HG03159 (cell line): ENCODE results near the gene PLVAP.
A peak's percentile ranks its signal among the peaks of the same experiment; 100 is the strongest.

ENCODE experiments used
- ATAC-seq: cut with Tn5 transposase; IDR thresholded peaks from one replicate; pipeline ENCODE4 v1.9.1; 2021; ENCODE audit warnings: mild to moderate bottlenecking, moderate library complexity; ENCODE audit not compliant: unreplicated experiment

The PLVAP gene

DNA sequence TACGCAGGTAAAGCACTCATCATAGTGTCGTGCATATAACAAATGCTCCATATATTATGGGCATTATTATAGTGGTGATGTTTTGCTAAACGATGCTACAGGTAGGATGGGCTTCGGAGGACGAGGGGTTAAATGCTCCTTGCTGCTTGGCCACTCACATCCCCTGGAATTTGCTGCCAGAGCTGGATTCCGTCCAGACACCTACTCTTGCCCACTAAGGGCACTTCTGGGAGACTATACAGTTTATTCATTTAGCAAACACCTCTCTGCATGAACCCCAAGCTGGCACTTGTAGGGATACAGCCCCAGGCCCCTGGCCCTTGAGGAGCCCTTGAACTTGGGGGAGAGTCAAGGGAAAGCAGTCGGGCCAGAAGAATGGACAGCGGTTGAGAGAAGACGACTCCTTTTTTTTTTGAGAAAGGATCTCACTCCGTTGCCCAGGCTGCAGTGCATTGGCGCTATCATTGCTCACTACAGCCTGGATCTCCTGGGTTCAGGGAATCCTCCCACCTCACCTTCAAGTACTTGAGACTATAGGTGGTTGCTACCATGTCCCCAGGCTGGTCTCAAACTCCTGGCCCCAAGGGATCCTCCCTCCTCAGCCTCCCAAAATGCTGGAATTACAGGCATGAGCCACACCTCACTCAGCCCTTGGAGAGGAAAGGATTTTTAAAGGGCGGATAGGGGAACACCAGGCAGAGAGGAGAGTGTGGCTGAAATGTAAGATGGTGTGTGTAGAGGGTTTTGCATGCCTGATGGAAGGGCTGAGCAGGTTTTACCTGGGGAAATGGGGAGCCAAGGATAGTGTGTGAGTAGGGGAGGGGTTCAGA lies 72.5 kb downstream of the PLVAP start:
- ATAC-seq, result no peak

DNA sequence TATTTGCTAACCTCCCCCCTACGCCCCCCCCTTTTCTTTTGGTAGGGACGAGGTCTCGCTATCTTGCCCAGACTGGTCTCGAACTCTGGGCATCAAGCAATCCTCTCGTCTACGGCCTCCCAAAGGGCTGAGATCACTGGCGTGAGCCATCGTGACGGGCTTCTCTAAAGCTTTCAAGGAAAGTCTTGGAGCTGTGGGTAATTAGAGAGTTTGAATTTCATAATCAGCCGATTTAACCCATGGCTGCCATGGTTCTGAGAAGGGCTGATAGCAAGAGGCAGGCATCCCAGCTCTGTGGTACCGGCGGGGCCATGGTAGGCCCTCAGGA lies 73.2 kb downstream of the PLVAP start:
- no peak for ATAC-seq

DNA sequence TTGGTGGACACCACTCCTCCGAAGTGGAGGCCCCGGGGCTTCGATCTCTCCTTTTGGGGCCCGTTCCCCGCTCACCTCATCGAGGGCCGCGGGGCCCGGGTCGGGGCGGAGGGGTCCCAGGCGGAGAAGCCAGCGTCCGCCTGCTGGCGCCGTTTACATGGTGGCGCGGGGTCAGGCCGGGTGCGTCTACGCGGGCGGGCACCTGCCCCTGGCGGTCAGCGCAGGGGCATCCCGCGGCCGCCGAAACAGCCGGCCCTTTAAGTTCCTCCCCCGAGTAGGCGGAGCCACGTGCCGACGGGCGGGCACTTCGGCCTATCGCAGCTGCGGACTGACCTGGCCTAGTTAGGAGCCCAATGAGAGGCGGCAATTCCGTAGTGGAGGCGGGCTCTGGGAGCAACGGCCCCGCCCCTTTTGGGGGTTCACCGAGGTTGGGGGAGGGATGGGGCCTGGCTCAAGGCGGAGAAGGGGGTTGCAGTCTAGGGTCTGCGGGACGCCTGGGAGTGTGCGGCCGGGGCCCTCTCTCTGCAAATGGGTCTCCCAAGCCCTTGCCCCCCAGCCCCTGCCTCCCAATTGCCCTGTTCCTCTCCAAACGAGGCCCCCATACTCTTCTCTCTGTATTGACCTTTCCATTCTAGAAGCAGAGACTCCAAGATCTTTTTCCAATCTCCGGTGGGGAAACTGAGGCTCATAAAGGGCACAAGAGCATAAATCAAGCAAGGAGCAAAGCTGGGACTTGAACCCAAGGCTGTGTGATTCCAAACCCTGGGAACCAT lies 73.8 kb downstream of the PLVAP start, which contains the start of gene ABHD8:
Gene ABHD8, minus strand, starts transcription at position 259 of the 773 bp plus-strand sequence. CDS start 1,809 bp downstream, outside the sequence.
- ATAC-seq, result peak; percentile 53

DNA sequence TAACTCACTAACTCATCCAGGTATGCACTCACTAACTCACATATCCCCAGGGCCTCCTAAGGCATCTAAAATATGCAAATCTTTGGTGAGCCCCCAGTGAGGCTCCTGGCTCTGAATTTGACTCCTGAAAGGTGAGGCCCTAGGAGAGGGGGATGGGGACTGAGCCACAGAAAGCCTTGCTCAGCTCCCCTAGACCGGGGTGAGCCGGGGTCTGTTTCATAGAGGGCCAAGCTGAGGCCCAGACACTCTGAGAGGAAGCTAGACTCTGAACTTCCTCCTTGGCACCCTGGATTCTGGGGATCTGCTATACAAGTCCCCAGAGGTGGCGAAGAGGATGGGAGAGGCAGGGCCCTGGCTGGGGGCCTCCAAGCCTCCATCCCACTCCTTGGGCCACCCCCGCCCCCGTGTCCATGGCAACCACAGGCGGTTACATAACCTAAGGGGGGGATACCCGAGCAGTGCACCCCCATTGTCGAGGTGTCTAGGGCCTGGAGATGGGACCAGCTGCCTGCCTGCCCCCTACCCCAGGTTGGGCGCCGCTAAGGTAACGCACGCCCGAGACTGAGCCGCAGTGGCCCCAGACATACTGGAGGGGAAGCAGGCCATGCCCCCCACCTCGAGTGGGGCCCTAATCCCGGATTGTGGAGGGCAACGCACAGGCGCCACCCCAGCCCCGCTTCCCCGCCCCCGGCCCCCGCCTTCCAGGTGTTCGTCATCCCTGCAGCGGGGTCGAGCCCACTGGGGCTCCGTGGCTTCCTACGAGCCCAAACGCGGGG lies 74.6 kb downstream of the PLVAP start:
- no peak for ATAC-seq
